PC-3 (cell line): ENCODE measurements around the gene PLCL1. TPM values are rescaled to one million over a fixed set of nuclear protein-coding genes. Genes with fewer than 3 reads are reported as not detected.

Source experiments
- ATAC-seq: fragments of 200-7000 bp; cut with Tn5 transposase; 2 replicates; pipeline ENCODE4 v1.9.1; 2020; ENCODE audit warnings: mild to moderate bottlenecking, moderate library complexity
- BruUV-seq: library from RNA; stranded (reverse); fragments of 400-500 nt; replicated peaks from 2 replicates; lab custom pipeline; 2021; lab: Mats Ljungman, UMichigan
- CTCF ChIA-PET: fragments of 300-600 bp; sonication (Branson Sonifier 250); formaldehyde crosslinking; loops from one replicate; lab custom pipeline; 2022; ENCODE audit warnings: antibody characterized with exemption; lab: Charles Lee
- POLR2A ChIA-PET: fragments of 300-600 bp; sonication (Branson Sonifier 250); formaldehyde crosslinking; loops from one replicate; lab custom pipeline; 2022; ENCODE audit warnings: antibody characterized with exemption; ENCODE audit not compliant: unreplicated experiment; lab: Charles Lee
- DNase-seq: peaks from one replicate; pipeline ENCODE4 v3.0.0-alpha.2; 2015
- H2AFZ ChIP-seq: fragments of 300-600 bp; sonication (generic); 2 replicates; pipeline ENCODE4 v1.6.0; 2016; ENCODE audit warnings: antibody characterized with exemption, low read length
- H3F3A ChIP-seq: fragments of 300-600 bp; sonication (generic); one replicate; pipeline ENCODE4 v1.6.0; 2017; ENCODE audit warnings: antibody characterized with exemption, low read length, control low read depth, mild to moderate bottlenecking; ENCODE audit not compliant: unreplicated experiment
- H3K27ac ChIP-seq: fragments of 300-600 bp; sonication (generic); 2 replicates; pipeline ENCODE4 v1.5.1; 2016; ENCODE audit warnings: mild to moderate bottlenecking, low read length
- H3K27me3 ChIP-seq: fragments of 300-600 bp; sonication (generic); 2 replicates; pipeline ENCODE4 v1.6.1; 2016; ENCODE audit warnings: low read length, mixed read lengths
- H3K36me3 ChIP-seq: fragments of 300-600 bp; sonication (generic); 2 replicates; pipeline ENCODE4 v1.6.1; 2016; ENCODE audit warnings: low read depth, mixed run types, low read length, mixed read lengths
- H3K4me1 ChIP-seq: fragments of 300-600 bp; sonication (generic); 2 replicates; pipeline ENCODE4 v1.5.1; 2016; ENCODE audit warnings: low read length; ENCODE audit not compliant: insufficient read depth
- H3K4me2 ChIP-seq: fragments of 300-600 bp; sonication (generic); 2 replicates; pipeline ENCODE4 v1.6.0; 2016; ENCODE audit warnings: low read length
- H3K4me3 ChIP-seq: fragments of 300-600 bp; sonication (generic); 2 replicates; pipeline ENCODE4 v1.5.1; 2016; ENCODE audit warnings: mild to moderate bottlenecking, low read length, mixed read lengths
- H3K79me2 ChIP-seq: fragments of 300-600 bp; sonication (generic); 2 replicates; pipeline ENCODE4 v1.6.1; 2017; ENCODE audit warnings: low read length, mixed read lengths
- H3K9ac ChIP-seq: fragments of 300-600 bp; sonication (generic); 2 replicates; pipeline ENCODE4 v1.6.0; 2016; ENCODE audit warnings: mild to moderate bottlenecking, low read length
- H3K9me2 ChIP-seq: fragments of 300-600 bp; sonication (generic); replicated peaks from 2 replicates; pipeline ENCODE4 v1.6.1; 2016; ENCODE audit warnings: mixed run types, low read length, mixed read lengths
- H3K9me3 ChIP-seq: fragments of 300-600 bp; sonication (generic); 2 replicates; pipeline ENCODE4 v1.6.1; 2016; ENCODE audit warnings: low read length, mixed read lengths
- H4K20me1 ChIP-seq: fragments of 300-600 bp; sonication (generic); 2 replicates; pipeline ENCODE4 v1.6.1; 2016; ENCODE audit warnings: low read length, mixed read lengths
- CTCF ChIP-seq: fragments of 300-600 bp; sonication (generic); conservative IDR thresholded peaks from 2 replicates; pipeline ENCODE4 v1.5.1; 2017; ENCODE audit warnings: antibody characterized with exemption, low read depth, mild to moderate bottlenecking, low read length
- EZH2 ChIP-seq: fragments of 300-600 bp; sonication (generic); IDR thresholded peaks from one replicate; pipeline ENCODE4 v1.6.1; 2017; ENCODE audit warnings: antibody characterized with exemption, mild to moderate bottlenecking, low read length; ENCODE audit not compliant: unreplicated experiment
- EZH2phosphoT487 ChIP-seq: fragments of 300-600 bp; sonication (generic); IDR thresholded peaks from 2 replicates; pipeline ENCODE4 v1.6.1; 2018; ENCODE audit warnings: mild to moderate bottlenecking, antibody characterized with exemption, low read length, borderline replicate concordance
- intact Hi-C: fragments of 100-400 bp; cut with micrococcal nuclease; formaldehyde crosslinking; loops from 2 replicates; pipeline ENCODE4 v1.9.0; 2023
- total RNA-seq: library from RNA; depleted of rRNA; stranded (reverse); fragments of >200 nt; gene quantifications from 2 replicates; pipeline ENCODE4 v1.2.3, GENCODE V29; 2014

The PLCL1 gene
- total RNA-seq, 1 experiment from 2014 or later, result not detected

GRCh38 chr2:197952540-197953202, 148.3 kb downstream of the PLCL1 start:
- H3K9me2 ChIP-seq, result no peaks in the 10 kb centered on the region
- H3K4me1 ChIP-seq, result no peaks in the 10 kb centered on the region
- ChIA-PET CTCF (no interaction called here), POLR2A (no interaction called here)
- TF ChIP-seq EZH2, result no peak
- no peak for TF ChIP-seq EZH2phosphoT487
- TF ChIP-seq CTCF, result no peak
- H3K4me2 ChIP-seq, result no peak overlapping the region
- no peak overlapping the region for H3K27ac ChIP-seq
- no peaks in the 10 kb centered on the region for H3K79me2 ChIP-seq
- H3F3A ChIP-seq, result no peaks in the 10 kb centered on the region
- no peak overlapping the region for H3K4me3 ChIP-seq
- no peak overlapping the region for H2AFZ ChIP-seq
- H3K27me3 ChIP-seq, result no peaks in the 10 kb centered on the region
- H3K36me3 ChIP-seq, result no peaks in the 10 kb centered on the region
- DNase-seq (no peak), ATAC-seq (no peak)
- intact Hi-C loops, result no loop called here
- no peaks in the 10 kb centered on the region for H4K20me1 ChIP-seq
- no TSS peak for BruUV-seq
- no peak overlapping the region for H3K9ac ChIP-seq
- H3K9me3 ChIP-seq, result no peaks in the 10 kb centered on the region

GRCh38 chr2:197954328-197954727, 149.9 kb downstream of the PLCL1 start:
- ChIA-PET POLR2A (no interaction called here), CTCF (no interaction called here)
- H3F3A ChIP-seq, result no peaks in the 10 kb centered on the region
- intact Hi-C loops, result no loop called here
- no peaks in the 10 kb centered on the region for H3K9me3 ChIP-seq
- no peak overlapping the region for H2AFZ ChIP-seq
- no peak overlapping the region for H3K9ac ChIP-seq
- ATAC-seq, result no peak
- H3K36me3 ChIP-seq, result no peaks in the 10 kb centered on the region
- H3K27ac ChIP-seq, result no peak overlapping the region
- no TSS peak for BruUV-seq
- no peak for TF ChIP-seq CTCF
- no peak for TF ChIP-seq EZH2phosphoT487
- TF ChIP-seq EZH2, result no peak
- H3K27me3 ChIP-seq, result no peaks in the 10 kb centered on the region
- H3K4me1 ChIP-seq, result no peaks in the 10 kb centered on the region
- H3K4me3 ChIP-seq, result no peak overlapping the region
- H3K79me2 ChIP-seq, result no peaks in the 10 kb centered on the region
- no peaks in the 10 kb centered on the region for H4K20me1 ChIP-seq
- H3K4me2 ChIP-seq, result no peak overlapping the region
- no peak for DNase-seq
- H3K9me2 ChIP-seq, result no peaks in the 10 kb centered on the region

GRCh38 chr2:197958592-197959150, 154.3 kb downstream of the PLCL1 start:
- no peaks in the 10 kb centered on the region for H4K20me1 ChIP-seq
- TF ChIP-seq EZH2phosphoT487, result no peak
- TF ChIP-seq CTCF, result no peak
- TF ChIP-seq EZH2, result no peak
- H3K4me1 ChIP-seq, result no peaks in the 10 kb centered on the region
- no TSS peak for BruUV-seq
- intact Hi-C loops, result no loop called here
- H3K9me3 ChIP-seq, result no peaks in the 10 kb centered on the region
- no peaks in the 10 kb centered on the region for H3K36me3 ChIP-seq
- no peak overlapping the region for H3K4me3 ChIP-seq
- ChIA-PET CTCF (no interaction called here), POLR2A (no interaction called here)
- no peak overlapping the region for H3K4me2 ChIP-seq
- H3K27ac ChIP-seq, result no peak overlapping the region
- no peak overlapping the region for H2AFZ ChIP-seq
- H3K9ac ChIP-seq, result no peak overlapping the region
- H3K9me2 ChIP-seq, result no peaks in the 10 kb centered on the region
- H3K79me2 ChIP-seq, result no peaks in the 10 kb centered on the region
- DNase-seq, result no peak
- no peak for ATAC-seq
- H3K27me3 ChIP-seq, result no peaks in the 10 kb centered on the region
- H3F3A ChIP-seq, result no peaks in the 10 kb centered on the region
